ENCODE measurements around the gene CCBE1.
"Not testable (repeated sequence)": the region's sequence is repeated elsewhere in the genome, so short reads cannot be mapped to it uniquely, and the experiment has no call there.

Gene CCBE1

GRCh38 chr18:59520562-59521355 is 176.5 kb downstream of the CCBE1 start:
- DNase-seq: no peak

- no peak for DNase-seq
Measured at GRCh38 chr18:59518705-59519104, 178.5 kb downstream of the CCBE1 start.

GRCh38 chr18:59517446-59518165 is 179.6 kb downstream of the CCBE1 start:
- DNase-seq: no peak

GRCh38 chr18:59516356-59517155 is 180.7 kb downstream of the CCBE1 start:
- no peak for DNase-seq

- DNase-seq: not testable (repeated sequence)
Measured at GRCh38 chr18:59515956-59516355, 181.3 kb downstream of the CCBE1 start.

GRCh38 chr18:59515147-59515546 is 182.1 kb downstream of the CCBE1 start:
- no peak for DNase-seq

- DNase-seq: no peak
Measured at GRCh38 chr18:59514203-59514602, 183.0 kb downstream of the CCBE1 start.

- no peak for DNase-seq
Measured at GRCh38 chr18:59512025-59512755, 185.0 kb downstream of the CCBE1 start.

- no peak for DNase-seq
Measured at GRCh38 chr18:59509481-59510442, 187.5 kb downstream of the CCBE1 start.

GRCh38 chr18:59505356-59505755 is 191.9 kb downstream of the CCBE1 start:
- DNase-seq: no peak

GRCh38 chr18:59502274-59503175 is 194.7 kb downstream of the CCBE1 start:
- DNase-seq: no peak

- no peak for DNase-seq
Measured at GRCh38 chr18:59501920-59502273, 195.3 kb downstream of the CCBE1 start.

- no peak for DNase-seq
Measured at GRCh38 chr18:59500765-59501164, 196.5 kb downstream of the CCBE1 start.

GRCh38 chr18:59498506-59499086 is 198.6 kb downstream of the CCBE1 start:
- no peak for DNase-seq

GRCh38 chr18:59492756-59493421 is 204.3 kb downstream of the CCBE1 start:
- DNase-seq: no peak

- no peak for DNase-seq
Measured at GRCh38 chr18:59488899-59489298, 208.3 kb downstream of the CCBE1 start.

GRCh38 chr18:59485382-59485781 is 211.8 kb downstream of the CCBE1 start:
- DNase-seq: no peak

- no peak for DNase-seq
Measured at GRCh38 chr18:59484561-59485328, 212.5 kb downstream of the CCBE1 start.

GRCh38 chr18:59484131-59484530 is 213.1 kb downstream of the CCBE1 start:
- DNase-seq: no peak

Data from NCI-H510A treated with DMSO at 0.1 percent for 48 hours (cell line).